MM.1S (cell line): Measurements from ENCODE around the gene OGFR.

ENCODE experiments used
- DNase-seq: peaks from one replicate; pipeline ENCODE4 v3.0.0-alpha.2; 2015
- H2AFZ ChIP-seq: fragments of 300-600 bp; sonication (generic); 2 replicates; pipeline ENCODE4 v1.6.0; 2016; ENCODE audit warnings: antibody characterized with exemption, low read length
- H3F3A ChIP-seq: fragments of 300-600 bp; sonication (generic); 2 replicates; pipeline ENCODE4 v1.6.1; 2016; ENCODE audit warnings: mild to moderate bottlenecking, antibody characterized with exemption, low read length, moderate library complexity, mixed read lengths; ENCODE audit not compliant: insufficient read depth
- H3K27ac ChIP-seq: fragments of 300-600 bp; sonication (generic); 2 replicates; pipeline ENCODE4 v1.5.1; 2016; ENCODE audit warnings: mild to moderate bottlenecking, low read length
- H3K27me3 ChIP-seq: fragments of 300-600 bp; sonication (generic); replicated peaks from 2 replicates; pipeline ENCODE4 v1.6.0; 2016; ENCODE audit warnings: low read length; ENCODE audit not compliant: insufficient read depth
- H3K36me3 ChIP-seq: fragments of 300-600 bp; sonication (generic); replicated peaks from 2 replicates; pipeline ENCODE4 v1.6.1; 2016; ENCODE audit warnings: mild to moderate bottlenecking, low read length, mixed read lengths; ENCODE audit not compliant: insufficient read depth
- H3K4me1 ChIP-seq: fragments of 300-600 bp; sonication (generic); 2 replicates; pipeline ENCODE4 v1.6.1; 2016; ENCODE audit warnings: low read length, mixed read lengths
- H3K4me2 ChIP-seq: fragments of 300-600 bp; sonication (generic); 2 replicates; pipeline ENCODE4 v1.6.0; 2016; ENCODE audit warnings: low read depth, low read length
- H3K4me3 ChIP-seq: fragments of 300-600 bp; sonication (generic); 2 replicates; pipeline ENCODE4 v1.5.1; 2016; ENCODE audit warnings: low read length, mixed read lengths
- H3K79me2 ChIP-seq: fragments of 300-600 bp; sonication (generic); 2 replicates; pipeline ENCODE4 v1.6.1; 2016; ENCODE audit warnings: mixed run types, low read length, mixed read lengths
- H3K9ac ChIP-seq: fragments of 300-600 bp; sonication (generic); 2 replicates; pipeline ENCODE4 v1.6.1; 2016; ENCODE audit warnings: low read length, mixed read lengths
- H3K9me2 ChIP-seq: fragments of 300-600 bp; sonication (generic); replicated peaks from 2 replicates; pipeline ENCODE4 v1.6.1; 2016; ENCODE audit warnings: mild to moderate bottlenecking, low read length, mixed read lengths; ENCODE audit not compliant: insufficient read depth
- H3K9me3 ChIP-seq: fragments of 300-600 bp; sonication (generic); replicated peaks from 2 replicates; pipeline ENCODE4 v1.6.1; 2016; ENCODE audit warnings: mild to moderate bottlenecking, low read length, mixed read lengths; ENCODE audit not compliant: insufficient read depth
- H4K20me1 ChIP-seq: fragments of 300-600 bp; sonication (generic); 2 replicates; pipeline ENCODE4 v1.6.1; 2016; ENCODE audit warnings: mild to moderate bottlenecking, low read length, moderate library complexity, mixed read lengths; ENCODE audit not compliant: insufficient read depth
- CTCF ChIP-seq: fragments of 300-600 bp; sonication (generic); IDR thresholded peaks from 2 replicates; pipeline ENCODE4 v1.5.1; 2016; ENCODE audit warnings: antibody characterized with exemption, low read length, mixed read lengths
- EZH2 ChIP-seq: fragments of 300-600 bp; sonication (generic); optimal IDR thresholded peaks from 2 replicates; pipeline ENCODE3; 2017; ENCODE audit warnings: low read depth, mild to moderate bottlenecking, antibody characterized with exemption, low read length, mixed read lengths
- EZH2phosphoT487 ChIP-seq: fragments of 300-600 bp; sonication (generic); IDR thresholded peaks from 2 replicates; pipeline ENCODE4 v1.6.1; 2018; ENCODE audit warnings: antibody characterized with exemption, low read length

Gene OGFR

GRCh38 chr20:62779417-62779685, 25.3 kb upstream of the OGFR start:
- Histone ChIP-seq H4K20me1 (no peaks in the 10 kb centered on the region), H3K9ac (no peak overlapping the region), H3K27ac (no peak overlapping the region), H3F3A (no peaks in the 10 kb centered on the region), H3K79me2 (no peaks in the 10 kb centered on the region), H3K4me3 (no peak overlapping the region), H3K36me3 (no peaks in the 10 kb centered on the region), H3K9me2 (no peaks in the 10 kb centered on the region), H3K4me2 (no peak overlapping the region), H2AFZ (no peak overlapping the region), H3K9me3 (no peaks in the 10 kb centered on the region), H3K27me3 (peaks cover 83% of the 10 kb centered on the region), H3K4me1 (peaks cover 6% of the 10 kb centered on the region)
- DNase-seq: no peak
- TF ChIP-seq EZH2phosphoT487 (no peak), CTCF (no peak), EZH2 (no peak)

GRCh38 chr20:62780204-62780603, 24.4 kb upstream of the OGFR start:
- no peak for TF ChIP-seq EZH2
- TF ChIP-seq CTCF: no peak
- TF ChIP-seq EZH2phosphoT487: no peak
- Histone ChIP-seq H4K20me1 (no peaks in the 10 kb centered on the region), H3K79me2 (no peaks in the 10 kb centered on the region), H3K4me1 (peaks cover 6% of the 10 kb centered on the region), H3K4me2 (no peak overlapping the region), H3K9ac (no peak overlapping the region), H3K9me2 (no peaks in the 10 kb centered on the region), H3K27ac (no peak overlapping the region), H2AFZ (no peak overlapping the region), H3K36me3 (no peaks in the 10 kb centered on the region), H3F3A (no peaks in the 10 kb centered on the region), H3K9me3 (no peaks in the 10 kb centered on the region), H3K27me3 (peaks cover 81% of the 10 kb centered on the region), H3K4me3 (no peak overlapping the region)
- DNase-seq: no peak

GRCh38 chr20:62780696-62781095, 23.9 kb upstream of the OGFR start:
- no peaks in the 10 kb centered on the region for H3K79me2 ChIP-seq
- no peaks in the 10 kb centered on the region for H3K36me3 ChIP-seq
- no peak overlapping the region for H3K4me2 ChIP-seq
- H3K4me1 ChIP-seq: peaks cover 6% of the 10 kb centered on the region
- H3K9me2 ChIP-seq: no peaks in the 10 kb centered on the region
- TF ChIP-seq EZH2phosphoT487: no peak
- no peak for TF ChIP-seq CTCF
- no peak for TF ChIP-seq EZH2
- H3K9me3 ChIP-seq: no peaks in the 10 kb centered on the region
- no peak overlapping the region for H2AFZ ChIP-seq
- no peak overlapping the region for H3K9ac ChIP-seq
- H3F3A ChIP-seq: no peaks in the 10 kb centered on the region
- no peaks in the 10 kb centered on the region for H4K20me1 ChIP-seq
- no peak for DNase-seq
- no peak overlapping the region for H3K4me3 ChIP-seq
- H3K27ac ChIP-seq: no peak overlapping the region
- peaks cover 79% of the 10 kb centered on the region for H3K27me3 ChIP-seq
